GM19468 (cell line): ENCODE data around the gene BMP2K.

Experiments used
- ATAC-seq: cut with Tn5 transposase; IDR thresholded peaks from one replicate; pipeline ENCODE4 v1.9.1; 2021; ENCODE audit warnings: mild to moderate bottlenecking, moderate library complexity, moderate number of reproducible peaks; ENCODE audit not compliant: unreplicated experiment; ENCODE audit errors: extremely low read depth

The BMP2K gene

GRCh38 chr4:78922207-78922606 lies 146.1 kb downstream of the BMP2K start:
- ATAC-seq = no peak

- ATAC-seq = no peak
Measured at GRCh38 chr4:78923464-78924312, 147.5 kb downstream of the BMP2K start.

DNA sequence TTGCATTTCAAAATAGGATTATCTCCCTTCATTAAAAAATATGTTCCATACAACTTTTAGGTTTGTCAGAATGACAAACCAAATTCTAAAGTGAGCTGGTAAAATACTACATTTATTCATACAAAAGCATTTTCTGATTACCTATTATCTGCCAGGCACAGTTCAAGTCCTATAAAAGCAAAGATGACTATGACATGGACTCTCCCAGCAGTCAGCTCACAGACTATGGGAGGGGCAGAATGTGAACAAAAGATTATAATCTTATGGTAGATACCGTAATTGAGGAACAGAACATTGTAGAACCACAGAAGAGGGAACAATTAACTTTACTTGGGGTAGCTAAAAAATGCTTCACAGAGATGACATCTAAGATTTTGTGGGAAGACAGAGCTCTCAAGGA lies 150.7 kb downstream of the BMP2K start:
- ATAC-seq = no peak

DNA sequence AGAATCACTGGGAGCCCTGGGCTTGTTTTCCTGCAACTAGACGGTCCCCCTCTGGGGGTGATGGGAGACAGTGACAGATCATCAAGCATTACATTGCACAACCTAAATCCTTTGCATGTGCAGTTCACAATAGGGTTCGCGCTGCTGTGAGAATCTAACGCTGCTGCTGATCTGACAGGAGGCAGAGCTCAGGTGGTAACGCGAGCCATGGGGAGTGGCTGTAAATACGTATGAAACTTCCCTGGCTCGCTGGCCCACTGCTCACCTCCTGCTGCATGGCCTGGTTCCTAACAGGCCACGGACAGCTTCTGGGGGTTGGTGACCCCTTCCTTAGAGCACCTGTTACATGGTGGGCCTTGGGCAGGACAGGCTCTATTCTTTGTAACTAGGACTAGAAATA lies 152.7 kb downstream of the BMP2K start:
- no peak for ATAC-seq

GRCh38 chr4:78930016-78930629 lies 154.0 kb downstream of the BMP2K start:
- no peak for ATAC-seq

- ATAC-seq = no peak
Measured at GRCh38 chr4:78936989-78937388, 160.8 kb downstream of the BMP2K start.

- no peak for ATAC-seq
Measured at GRCh38 chr4:78937837-78938236, 161.7 kb downstream of the BMP2K start.

GRCh38 chr4:78938474-78938867 lies 162.3 kb downstream of the BMP2K start:
- no peak for ATAC-seq

GRCh38 chr4:78938868-78939666 lies 162.9 kb downstream of the BMP2K start, which contains the start of gene PAQR3:
TSS of gene PAQR3 (minus strand) at chr4:78939438. CDS start at chr4:78939224, 214 bp downstream.
- peak; percentile 91 for ATAC-seq

DNA sequence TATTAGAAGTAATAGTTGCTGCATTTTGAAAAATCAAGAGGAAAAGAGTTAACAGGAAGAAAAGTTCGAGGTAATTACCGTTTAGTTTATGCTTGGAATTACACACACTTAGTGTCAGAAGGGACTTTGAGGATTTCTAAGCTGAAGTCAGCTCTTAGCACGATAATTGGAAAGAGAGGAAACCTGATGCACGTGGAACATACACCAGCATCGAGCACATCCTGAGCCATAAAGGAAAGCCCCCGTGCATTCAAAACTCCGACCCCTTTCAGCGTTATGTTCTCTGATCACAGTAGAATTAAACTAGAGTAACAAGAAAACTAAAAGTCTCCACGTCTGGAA lies 163.5 kb downstream of the BMP2K start:
- ATAC-seq = no peak

- no peak for ATAC-seq
Measured at GRCh38 chr4:78940752-78941151, 164.6 kb downstream of the BMP2K start.

DNA sequence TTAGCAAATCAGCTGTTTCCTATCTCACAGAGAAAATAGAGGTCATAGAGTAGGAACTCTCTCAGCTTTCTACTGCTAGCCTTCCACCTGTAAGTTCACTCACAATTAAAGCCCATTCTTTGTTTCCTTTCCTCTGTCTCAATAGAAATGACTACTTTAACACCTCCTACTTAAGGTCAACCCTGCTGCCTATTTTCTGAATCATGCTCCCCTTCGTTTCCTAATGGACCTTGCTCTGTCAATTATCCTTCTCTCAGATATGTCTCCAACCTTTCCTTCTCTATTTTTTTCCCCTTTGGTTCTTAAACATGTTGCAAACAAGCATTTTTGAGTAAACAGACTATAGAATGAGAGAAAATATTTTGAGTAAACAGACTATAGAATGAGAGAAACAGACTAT lies 168.2 kb downstream of the BMP2K start:
- no peak for ATAC-seq

DNA sequence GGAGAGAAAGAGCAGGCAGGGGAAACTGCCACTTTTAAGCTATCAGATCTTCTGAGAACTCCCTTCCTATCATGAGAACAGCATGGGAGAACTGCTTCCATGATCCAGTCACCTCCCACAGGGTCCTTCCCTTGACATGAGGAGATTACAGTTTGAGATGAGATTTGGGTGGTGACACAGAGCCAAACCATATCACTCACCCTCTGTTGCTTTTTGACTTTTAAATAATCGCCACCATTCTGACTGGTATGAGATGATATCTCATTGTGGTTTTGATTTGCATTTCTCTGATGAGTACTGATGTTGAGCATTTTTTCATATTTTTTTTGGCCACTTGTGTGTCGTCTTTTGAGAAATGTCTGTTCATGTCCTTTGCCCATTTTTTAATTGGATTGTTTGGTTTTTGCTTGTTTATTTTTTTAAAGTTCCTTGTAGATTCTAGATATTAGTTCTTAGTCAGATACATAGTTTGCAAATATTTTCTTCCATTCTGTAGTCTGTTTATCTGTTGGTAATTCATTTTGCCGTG lies 169.6 kb downstream of the BMP2K start:
- ATAC-seq = no peak

DNA sequence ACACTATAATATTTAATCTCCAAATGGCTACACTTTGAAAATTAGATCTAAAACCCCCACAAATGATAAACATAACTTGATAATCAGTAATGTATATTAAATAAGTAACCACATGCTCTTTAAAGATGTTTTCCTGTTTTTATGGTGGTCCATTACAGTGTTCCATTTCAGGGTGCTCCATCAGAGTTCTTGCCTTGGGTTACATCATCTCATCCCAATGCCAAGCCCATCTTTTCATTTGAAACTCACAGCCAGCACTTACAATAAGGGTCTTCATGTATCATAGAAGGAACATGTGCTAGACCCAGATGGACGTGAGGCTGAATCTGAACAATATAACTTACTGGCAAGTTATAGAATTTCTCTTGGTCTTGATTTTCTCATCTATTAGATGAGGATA lies 173.6 kb downstream of the BMP2K start:
- ATAC-seq = no peak

- ATAC-seq = peak; percentile 78
Measured at GRCh38 chr4:78951862-78952472, 175.8 kb downstream of the BMP2K start.

DNA sequence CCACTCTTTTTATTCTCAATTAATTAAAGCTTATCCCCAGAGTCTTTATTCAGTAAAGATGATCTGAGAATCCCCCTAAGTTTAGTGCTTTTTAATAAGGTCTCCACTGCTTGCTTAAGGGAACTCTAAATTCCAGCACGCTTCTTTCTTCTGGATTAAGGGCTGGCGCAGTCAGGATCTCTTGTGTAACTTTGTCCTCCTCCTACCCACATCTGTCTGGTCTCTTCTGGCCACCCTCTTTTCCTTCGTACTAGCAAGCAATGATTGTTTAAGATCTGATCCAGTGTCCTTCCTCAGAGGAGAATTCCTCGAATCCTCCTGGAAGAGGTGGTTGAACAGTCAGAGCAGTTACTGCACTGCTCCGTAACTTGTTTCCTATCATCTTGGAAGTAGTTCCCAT lies 177.1 kb downstream of the BMP2K start:
- no peak for ATAC-seq

- no peak for ATAC-seq
Measured at GRCh38 chr4:78953769-78954666, 177.9 kb downstream of the BMP2K start.

GRCh38 chr4:78956975-78957374 lies 180.8 kb downstream of the BMP2K start:
- no peak for ATAC-seq

DNA sequence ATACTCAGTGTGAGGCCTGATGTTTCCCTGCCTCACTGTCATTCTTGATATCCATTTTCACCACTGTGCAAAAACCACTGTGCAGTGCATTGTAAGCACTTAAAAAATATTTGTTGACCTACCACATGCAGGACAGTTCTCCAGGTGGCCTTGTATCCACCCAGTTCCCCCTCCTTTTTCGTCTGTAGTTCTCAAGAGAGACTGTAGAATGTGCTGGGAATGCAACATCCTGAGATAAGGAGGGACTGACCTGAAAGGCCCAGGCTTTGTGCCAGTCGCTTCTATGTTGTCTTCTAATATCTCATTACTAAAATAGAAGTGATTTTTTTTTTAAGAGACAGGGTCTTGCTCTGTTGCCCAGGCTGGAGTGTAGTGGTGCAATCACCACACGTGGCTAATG lies 184.8 kb downstream of the BMP2K start:
- no peak for ATAC-seq
